Measurements from ENCODE around the gene PPTC7. TPM values are rescaled to one million over a fixed set of nuclear protein-coding genes. Genes with fewer than 3 reads are reported as not detected.

The PPTC7 gene
- total and polyA plus RNA-seq, 2 of the 13 experiments (the other 11 are each of a cell fraction or from before 2014, with no cell fraction given), result 4.8 to 12.3 TPM

- TF ChIP-seq, protein P1, sequence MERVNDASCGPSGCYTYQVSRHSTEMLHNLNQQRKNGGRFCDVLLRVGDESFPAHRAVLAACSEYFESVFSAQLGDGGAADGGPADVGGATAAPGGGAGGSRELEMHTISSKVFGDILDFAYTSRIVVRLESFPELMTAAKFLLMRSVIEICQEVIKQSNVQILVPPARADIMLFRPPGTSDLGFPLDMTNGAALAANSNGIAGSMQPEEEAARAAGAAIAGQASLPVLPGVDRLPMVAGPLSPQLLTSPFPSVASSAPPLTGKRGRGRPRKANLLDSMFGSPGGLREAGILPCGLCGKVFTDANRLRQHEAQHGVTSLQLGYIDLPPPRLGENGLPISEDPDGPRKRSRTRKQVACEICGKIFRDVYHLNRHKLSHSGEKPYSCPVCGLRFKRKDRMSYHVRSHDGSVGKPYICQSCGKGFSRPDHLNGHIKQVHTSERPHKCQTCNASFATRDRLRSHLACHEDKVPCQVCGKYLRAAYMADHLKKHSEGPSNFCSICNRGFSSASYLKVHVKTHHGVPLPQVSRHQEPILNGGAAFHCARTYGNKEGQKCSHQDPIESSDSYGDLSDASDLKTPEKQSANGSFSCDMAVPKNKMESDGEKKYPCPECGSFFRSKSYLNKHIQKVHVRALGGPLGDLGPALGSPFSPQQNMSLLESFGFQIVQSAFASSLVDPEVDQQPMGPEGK (CRISPR knock-in tag; IDR thresholded peaks at IDR 0.05), result no peak; the same call in 1 of the 2 replicates
- TF ChIP-seq FOXO1 (CRISPR knock-in tag; IDR thresholded peaks at IDR 0.05) (0 out of 2 replicates have a peak, but pooled peaks have one; percentile 40), ATF7 (IDR thresholded peaks at IDR 0.05) (no peak), ATF7 (CRISPR knock-in tag; IDR thresholded peaks at IDR 0.05) (peak; percentile 86), ZFP91 (CRISPR knock-in tag; IDR thresholded peaks at IDR 0.05; ENCODE audit: borderline replicate concordance) (peak; percentile 96), ZNF280B (CRISPR knock-in tag; IDR thresholded peaks at IDR 0.05; ENCODE audit: borderline replicate concordance) (peak; percentile 95), ZNF572 (CRISPR knock-in tag; IDR thresholded peaks at IDR 0.05) (peak; percentile 86), ZBTB2 (CRISPR knock-in tag; IDR thresholded peaks at IDR 0.05; ENCODE audit: low read depth) (peak; percentile 89), DMTF1 (CRISPR knock-in tag; IDR thresholded peaks at IDR 0.05) (peak; percentile 100)
- TF ChIP-seq, protein P2, sequence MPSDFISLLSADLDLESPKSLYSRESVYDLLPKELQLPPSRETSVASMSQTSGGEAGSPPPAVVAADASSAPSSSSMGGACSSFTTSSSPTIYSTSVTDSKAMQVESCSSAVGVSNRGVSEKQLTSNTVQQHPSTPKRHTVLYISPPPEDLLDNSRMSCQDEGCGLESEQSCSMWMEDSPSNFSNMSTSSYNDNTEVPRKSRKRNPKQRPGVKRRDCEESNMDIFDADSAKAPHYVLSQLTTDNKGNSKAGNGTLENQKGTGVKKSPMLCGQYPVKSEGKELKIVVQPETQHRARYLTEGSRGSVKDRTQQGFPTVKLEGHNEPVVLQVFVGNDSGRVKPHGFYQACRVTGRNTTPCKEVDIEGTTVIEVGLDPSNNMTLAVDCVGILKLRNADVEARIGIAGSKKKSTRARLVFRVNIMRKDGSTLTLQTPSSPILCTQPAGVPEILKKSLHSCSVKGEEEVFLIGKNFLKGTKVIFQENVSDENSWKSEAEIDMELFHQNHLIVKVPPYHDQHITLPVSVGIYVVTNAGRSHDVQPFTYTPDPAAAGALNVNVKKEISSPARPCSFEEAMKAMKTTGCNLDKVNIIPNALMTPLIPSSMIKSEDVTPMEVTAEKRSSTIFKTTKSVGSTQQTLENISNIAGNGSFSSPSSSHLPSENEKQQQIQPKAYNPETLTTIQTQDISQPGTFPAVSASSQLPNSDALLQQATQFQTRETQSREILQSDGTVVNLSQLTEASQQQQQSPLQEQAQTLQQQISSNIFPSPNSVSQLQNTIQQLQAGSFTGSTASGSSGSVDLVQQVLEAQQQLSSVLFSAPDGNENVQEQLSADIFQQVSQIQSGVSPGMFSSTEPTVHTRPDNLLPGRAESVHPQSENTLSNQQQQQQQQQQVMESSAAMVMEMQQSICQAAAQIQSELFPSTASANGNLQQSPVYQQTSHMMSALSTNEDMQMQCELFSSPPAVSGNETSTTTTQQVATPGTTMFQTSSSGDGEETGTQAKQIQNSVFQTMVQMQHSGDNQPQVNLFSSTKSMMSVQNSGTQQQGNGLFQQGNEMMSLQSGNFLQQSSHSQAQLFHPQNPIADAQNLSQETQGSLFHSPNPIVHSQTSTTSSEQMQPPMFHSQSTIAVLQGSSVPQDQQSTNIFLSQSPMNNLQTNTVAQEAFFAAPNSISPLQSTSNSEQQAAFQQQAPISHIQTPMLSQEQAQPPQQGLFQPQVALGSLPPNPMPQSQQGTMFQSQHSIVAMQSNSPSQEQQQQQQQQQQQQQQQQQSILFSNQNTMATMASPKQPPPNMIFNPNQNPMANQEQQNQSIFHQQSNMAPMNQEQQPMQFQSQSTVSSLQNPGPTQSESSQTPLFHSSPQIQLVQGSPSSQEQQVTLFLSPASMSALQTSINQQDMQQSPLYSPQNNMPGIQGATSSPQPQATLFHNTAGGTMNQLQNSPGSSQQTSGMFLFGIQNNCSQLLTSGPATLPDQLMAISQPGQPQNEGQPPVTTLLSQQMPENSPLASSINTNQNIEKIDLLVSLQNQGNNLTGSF (CRISPR knock-in tag; IDR thresholded peaks at IDR 0.05), result peak; percentile 97
Measured at GRCh38 chr12:110501752-110502738, 81.1 kb downstream of the PPTC7 start, which contains the start of the genes RAD9B and VPS29 (continued).
